Astrocyte (in vitro differentiated cells and primary cell): ENCODE data around the gene COX10. TPM values are rescaled to one million over a fixed set of nuclear protein-coding genes. Genes with fewer than 3 reads are reported as not detected.

Source experiments
- DNase-seq: peaks from one replicate; pipeline ENCODE4 v3.0.0-alpha.2; 2010; ENCODE audit warnings: low read depth
- FAIRE-seq: peaks from 2 replicates; lab custom pipeline; 2011; peaks lifted over from hg19 to GRCh38; lab: Jason Lieb, UNC
- H2AFZ ChIP-seq: 2 replicates; pipeline ENCODE4 v1.6.0; 2012; ENCODE audit warnings: low read depth, low read length, inconsistent platforms
- H3K27ac ChIP-seq: 2 replicates; pipeline ENCODE4 v1.5.1; 2011; ENCODE audit warnings: low read depth, low read length, inconsistent platforms
- H3K27me3 ChIP-seq: 2 replicates; pipeline ENCODE4 v1.6.0; 2011; ENCODE audit warnings: low read length, inconsistent platforms; ENCODE audit not compliant: insufficient read depth
- H3K36me3 ChIP-seq: 2 replicates; pipeline ENCODE4 v1.5.1; 2011; ENCODE audit warnings: low read length, inconsistent platforms; ENCODE audit not compliant: insufficient read depth
- H3K4me1 ChIP-seq: 2 replicates; pipeline ENCODE4 v1.5.1; 2011; ENCODE audit warnings: low read length, inconsistent platforms; ENCODE audit not compliant: insufficient read depth
- H3K4me2 ChIP-seq: 2 replicates; pipeline ENCODE4 v1.6.0; 2012; ENCODE audit warnings: low read length, inconsistent platforms
- H3K4me3 ChIP-seq: 2 replicates; pipeline ENCODE4 v1.5.1; 2011; ENCODE audit warnings: low read depth, mild to moderate bottlenecking, low read length, inconsistent platforms; ENCODE audit not compliant: insufficient read depth
- H3K79me2 ChIP-seq: 2 replicates; pipeline ENCODE4 v1.6.0; 2012; ENCODE audit warnings: mild to moderate bottlenecking, low read length, inconsistent platforms; ENCODE audit not compliant: insufficient read depth
- H3K9ac ChIP-seq: 2 replicates; pipeline ENCODE4 v1.6.0; 2012; ENCODE audit warnings: mild to moderate bottlenecking, low read length, inconsistent platforms
- H3K9me3 ChIP-seq: 2 replicates; pipeline ENCODE4 v1.5.1; 2012; ENCODE audit warnings: low read depth, mild to moderate bottlenecking, low read length, inconsistent platforms; ENCODE audit not compliant: insufficient read depth
- H4K20me1 ChIP-seq: 2 replicates; pipeline ENCODE4 v1.6.0; 2012; ENCODE audit warnings: low read length, inconsistent platforms; ENCODE audit not compliant: insufficient read depth
- H3K27ac Mint-ChIP-seq: one replicate; pipeline ENCODE4 v1.8.0; 2021; ENCODE audit warnings: mild to moderate bottlenecking, mixed read lengths; ENCODE audit not compliant: unreplicated experiment
- H3K27me3 Mint-ChIP-seq: one replicate; pipeline ENCODE4 v1.8.0; 2021; ENCODE audit warnings: low read depth, mixed read lengths; ENCODE audit not compliant: unreplicated experiment
- H3K36me3 Mint-ChIP-seq: one replicate; pipeline ENCODE4 v1.8.0; 2021; ENCODE audit warnings: low read depth, mixed read lengths; ENCODE audit not compliant: unreplicated experiment
- H3K4me1 Mint-ChIP-seq: one replicate; pipeline ENCODE4 v1.8.0; 2021; ENCODE audit warnings: low read depth, mixed read lengths; ENCODE audit not compliant: unreplicated experiment
- H3K4me3 Mint-ChIP-seq: one replicate; pipeline ENCODE4 v1.8.0; 2021; ENCODE audit warnings: mild to moderate bottlenecking, moderate library complexity, mixed read lengths; ENCODE audit not compliant: unreplicated experiment
- H3K9me3 Mint-ChIP-seq: one replicate; pipeline ENCODE4 v1.8.0; 2021; ENCODE audit warnings: mild to moderate bottlenecking, mixed read lengths; ENCODE audit not compliant: unreplicated experiment
- CTCF ChIP-seq: IDR thresholded peaks from 2 replicates; pipeline ENCODE4 v1.5.1; 2011; ENCODE audit warnings: low read depth, mild to moderate bottlenecking, inconsistent platforms, low read length, moderate library complexity; ENCODE audit not compliant: insufficient read depth
- EZH2 ChIP-seq: IDR thresholded peaks from 2 replicates; pipeline ENCODE4 v1.6.1; 2012; ENCODE audit warnings: mild to moderate bottlenecking, low read length, inconsistent platforms; ENCODE audit not compliant: insufficient read depth
- total RNA-seq: library from RNA; stranded (reverse); gene quantifications from 2 replicates; pipeline ENCODE4 v1.2.1, GENCODE V29; 2021

COX10 gene
- total RNA-seq, 1 donor from 2014 or later = 16.4 TPM

DNA sequence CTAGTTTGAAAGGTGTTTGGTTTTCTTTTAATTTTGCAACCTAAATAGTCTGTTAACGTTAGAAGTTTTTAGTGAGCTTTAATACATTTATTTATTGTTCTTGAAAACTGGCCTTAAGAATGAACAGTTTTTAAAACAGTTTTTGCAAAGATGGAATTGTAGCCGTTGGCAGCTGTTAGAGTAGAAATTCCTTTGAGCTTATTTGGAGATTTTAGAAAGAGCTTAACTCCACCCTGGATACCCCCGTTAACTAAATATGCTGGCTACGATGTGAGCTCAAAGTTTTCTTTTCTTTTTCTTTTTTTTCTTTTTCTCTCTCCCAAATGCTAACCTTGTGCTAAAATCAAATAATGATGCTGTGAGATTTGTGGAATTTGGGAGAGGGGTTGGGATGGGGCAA, 75.2 kb downstream of the COX10 start:
- no peak for TF ChIP-seq EZH2
- no peak for TF ChIP-seq CTCF
- Histone ChIP-seq H3K9ac (no peak overlapping the region), H2AFZ (no peak overlapping the region), H3K9me3 (no peaks in the 10 kb centered on the region), H3K4me3 (no peak overlapping the region), H4K20me1 (peaks cover 19% of the 10 kb centered on the region), H3K36me3 (no peaks in the 10 kb centered on the region), H3K4me2 (peak overlapping the region; percentile 3), H3K79me2 (no peaks in the 10 kb centered on the region), H3K27ac (no peak overlapping the region), H3K27me3 (no peaks in the 10 kb centered on the region), H3K4me1 (no peaks in the 10 kb centered on the region)
- Mint-ChIP-seq H3K27me3 (no peaks in the 10 kb centered on the region), H3K9me3 (peaks cover 4% of the 10 kb centered on the region), H3K4me3 (no peak overlapping the region), H3K27ac (no peak overlapping the region), H3K36me3 (peaks cover 2% of the 10 kb centered on the region), H3K4me1 (peaks cover 4% of the 10 kb centered on the region)
- FAIRE-seq = no peak
- DNase-seq = no peak

DNA sequence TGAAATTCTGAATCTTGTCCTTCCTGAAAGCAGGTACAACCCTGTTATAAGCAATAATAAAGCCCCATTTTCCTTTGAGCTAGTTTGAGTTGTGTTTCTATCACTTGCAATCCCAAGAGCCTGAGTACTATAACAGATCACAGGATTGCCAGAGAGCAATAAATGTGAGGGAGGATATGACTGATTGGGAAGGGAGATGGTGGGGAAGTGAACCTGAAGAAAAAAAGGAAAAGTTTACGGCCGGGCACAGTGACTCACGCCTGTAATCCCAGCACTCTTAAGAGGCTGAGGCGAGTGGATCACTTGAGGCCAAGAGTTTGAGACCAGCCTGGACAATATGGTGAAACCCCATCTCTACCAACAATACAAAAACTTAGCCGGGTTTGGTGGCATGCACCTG, 80.4 kb downstream of the COX10 start:
- H3K4me2 ChIP-seq = no peak overlapping the region
- Mint-ChIP-seq H3K27me3 (no peaks in the 10 kb centered on the region), H3K27ac (no peak overlapping the region), H3K36me3 (peaks cover 2% of the 10 kb centered on the region), H3K4me3 (no peak overlapping the region), H3K9me3 (peaks cover 4% of the 10 kb centered on the region), H3K4me1 (no peaks in the 10 kb centered on the region)
- H3K79me2 ChIP-seq = no peaks in the 10 kb centered on the region
- FAIRE-seq (no peak), DNase-seq (no peak)
- no peak overlapping the region for H3K4me3 ChIP-seq
- H2AFZ ChIP-seq = no peak overlapping the region
- H3K9ac ChIP-seq = no peak overlapping the region
- TF ChIP-seq CTCF (no peak), EZH2 (no peak)
- H3K4me1 ChIP-seq = no peaks in the 10 kb centered on the region
- H3K36me3 ChIP-seq = no peaks in the 10 kb centered on the region
- H3K9me3 ChIP-seq = no peaks in the 10 kb centered on the region
- no peak overlapping the region for H3K27ac ChIP-seq
- peaks cover 9% of the 10 kb centered on the region for H4K20me1 ChIP-seq
- H3K27me3 ChIP-seq = no peaks in the 10 kb centered on the region

- Histone ChIP-seq H3K9me3 (no peaks in the 10 kb centered on the region), H2AFZ (no peak overlapping the region), H3K36me3 (no peaks in the 10 kb centered on the region), H3K4me1 (no peaks in the 10 kb centered on the region), H3K27ac (no peak overlapping the region), H3K4me2 (no peak overlapping the region), H3K4me3 (no peak overlapping the region), H3K79me2 (no peaks in the 10 kb centered on the region), H4K20me1 (peaks cover 5% of the 10 kb centered on the region), H3K27me3 (no peaks in the 10 kb centered on the region), H3K9ac (no peak overlapping the region)
- TF ChIP-seq EZH2 (no peak), CTCF (no peak)
- Mint-ChIP-seq H3K4me1 (no peaks in the 10 kb centered on the region), H3K27me3 (no peaks in the 10 kb centered on the region), H3K36me3 (peaks cover 3% of the 10 kb centered on the region), H3K4me3 (no peak overlapping the region), H3K27ac (no peak overlapping the region), H3K9me3 (peaks cover 4% of the 10 kb centered on the region)
- DNase-seq (no peak), FAIRE-seq (no peak)
Measured at GRCh38 chr17:14150619-14151018, 81.3 kb downstream of the COX10 start.
